ENCODE results near the gene DIDO1. TPM values are rescaled to one million over a fixed set of nuclear protein-coding genes. Genes with fewer than 3 reads are reported as not detected.

DIDO1 gene
- total RNA-seq, 2 donors from 2014 or later = 63.8 to 80.4 TPM

DNA sequence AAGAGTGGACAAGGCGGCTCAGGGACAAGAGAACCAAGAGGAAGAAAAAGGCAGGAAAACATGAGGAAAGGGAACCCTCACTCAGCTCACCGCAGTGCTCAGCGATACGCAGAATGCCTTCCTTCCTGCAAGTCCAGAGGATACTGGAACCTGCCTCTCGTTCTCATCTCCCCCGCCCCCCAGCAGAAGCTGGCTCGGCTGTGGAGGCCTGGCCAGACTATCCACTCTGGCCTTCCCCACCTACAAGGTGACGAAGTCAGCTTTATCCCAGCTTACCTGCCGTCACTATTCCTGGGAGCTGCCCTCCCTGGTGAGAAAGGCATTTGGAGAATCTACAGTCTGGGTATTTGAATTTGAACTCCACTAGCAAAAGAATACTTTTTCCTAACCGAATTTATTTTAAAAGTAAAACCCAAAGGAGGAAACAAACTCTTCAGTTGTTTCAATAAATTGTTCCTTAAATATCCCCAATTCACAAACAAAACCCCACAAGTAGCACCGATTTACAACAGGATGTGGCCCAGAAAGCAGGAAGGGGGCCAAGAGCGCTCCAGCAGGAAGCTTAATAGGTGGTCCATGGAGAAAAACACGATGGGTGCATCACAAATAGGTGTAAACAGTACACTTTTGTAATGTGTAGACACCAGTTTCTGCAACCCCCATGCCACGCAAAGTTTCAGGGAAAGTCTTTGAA lies 2.1 kb upstream of the DIDO1 start:
- Histone ChIP-seq H3K9me3 (no peaks in the 10 kb centered on the region), H3K4me1 (ENCODE audit: control insufficient read depth in 1 of 2, low read depth in 2 of 2) (peaks cover 30 to 53% of the 10 kb centered on the region in 2 donors), H3K27me3 (replicated peaks; ENCODE audit: insufficient read depth) (no peaks in the 10 kb centered on the region), H3K27ac (peak overlapping the region; percentile 74 to 82), H3K36me3 (no peaks in the 10 kb centered on the region), H3K4me3 (peak overlapping the region; percentile 84)
- TF ChIP-seq, protein P1, sequence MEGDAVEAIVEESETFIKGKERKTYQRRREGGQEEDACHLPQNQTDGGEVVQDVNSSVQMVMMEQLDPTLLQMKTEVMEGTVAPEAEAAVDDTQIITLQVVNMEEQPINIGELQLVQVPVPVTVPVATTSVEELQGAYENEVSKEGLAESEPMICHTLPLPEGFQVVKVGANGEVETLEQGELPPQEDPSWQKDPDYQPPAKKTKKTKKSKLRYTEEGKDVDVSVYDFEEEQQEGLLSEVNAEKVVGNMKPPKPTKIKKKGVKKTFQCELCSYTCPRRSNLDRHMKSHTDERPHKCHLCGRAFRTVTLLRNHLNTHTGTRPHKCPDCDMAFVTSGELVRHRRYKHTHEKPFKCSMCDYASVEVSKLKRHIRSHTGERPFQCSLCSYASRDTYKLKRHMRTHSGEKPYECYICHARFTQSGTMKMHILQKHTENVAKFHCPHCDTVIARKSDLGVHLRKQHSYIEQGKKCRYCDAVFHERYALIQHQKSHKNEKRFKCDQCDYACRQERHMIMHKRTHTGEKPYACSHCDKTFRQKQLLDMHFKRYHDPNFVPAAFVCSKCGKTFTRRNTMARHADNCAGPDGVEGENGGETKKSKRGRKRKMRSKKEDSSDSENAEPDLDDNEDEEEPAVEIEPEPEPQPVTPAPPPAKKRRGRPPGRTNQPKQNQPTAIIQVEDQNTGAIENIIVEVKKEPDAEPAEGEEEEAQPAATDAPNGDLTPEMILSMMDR (IDR thresholded peaks at IDR 0.05) = no peak
- ATAC-seq (ENCODE audit: insufficient number of reproducible peaks, low FRiP score, low read depth) (no peak), DNase-seq (ENCODE audit: low spot score) (no peak)

- no peak for DNase-seq (ENCODE audit: low spot score)
- no peak for ATAC-seq (ENCODE audit: insufficient number of reproducible peaks, low FRiP score, low read depth)
- H3K9me3 ChIP-seq = no peaks in the 10 kb centered on the region
- TF ChIP-seq, protein P1 (IDR thresholded peaks at IDR 0.05) = no peak
- H3K36me3 ChIP-seq = no peaks in the 10 kb centered on the region
- peaks cover 42 to 65% of the 10 kb centered on the region in 2 donors for H3K4me1 ChIP-seq (ENCODE audit: control insufficient read depth in 1 of 2, low read depth in 2 of 2)
- H3K27me3 ChIP-seq (replicated peaks; ENCODE audit: insufficient read depth) = no peaks in the 10 kb centered on the region
- H3K27ac ChIP-seq = peak overlapping the region; percentile 96
- peak overlapping the region; percentile 97 for H3K4me3 ChIP-seq
These were observed 912 bp upstream of the DIDO1 start for GRCh38 chr20:62927128-62927705.

- Histone ChIP-seq H3K36me3 (no peaks in the 10 kb centered on the region), H3K27ac (peak overlapping the region; percentile 96), H3K4me3 (peak overlapping the region; percentile 97), H3K27me3 (replicated peaks; ENCODE audit: insufficient read depth) (no peaks in the 10 kb centered on the region), H3K4me1 (ENCODE audit: control insufficient read depth in 1 of 2, low read depth in 2 of 2) (peaks cover 53 to 78% of the 10 kb centered on the region in 2 donors), H3K9me3 (no peaks in the 10 kb centered on the region)
- DNase-seq (ENCODE audit: low spot score) (no peak), ATAC-seq (ENCODE audit: insufficient number of reproducible peaks, low FRiP score, low read depth) (no peak)
- TF ChIP-seq, protein P1 (IDR thresholded peaks at IDR 0.05) = no peak
These were observed 681 bp downstream of the DIDO1 start for GRCh38 chr20:62925420-62926228.

DNA sequence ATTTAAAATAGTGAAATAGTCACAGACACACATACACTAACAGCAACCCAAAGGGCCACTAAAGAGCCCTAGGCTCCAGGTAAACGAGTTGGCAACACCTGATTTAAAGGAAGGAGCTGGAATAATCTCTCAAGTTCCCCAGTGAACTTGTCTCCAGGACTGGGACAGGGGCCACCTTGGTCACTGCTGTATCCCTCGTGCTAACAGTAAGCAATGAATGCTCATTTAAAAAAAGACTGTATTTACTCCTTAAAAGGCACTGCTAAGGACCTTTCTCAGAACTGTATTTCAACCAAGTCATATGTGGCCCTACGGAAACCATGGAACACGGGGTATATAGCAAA lies 1.3 kb downstream of the DIDO1 start:
- Histone ChIP-seq H3K4me1 (ENCODE audit: control insufficient read depth in 1 of 2, low read depth in 2 of 2) (peaks cover 57 to 81% of the 10 kb centered on the region in 2 donors), H3K36me3 (no peaks in the 10 kb centered on the region), H3K9me3 (no peaks in the 10 kb centered on the region), H3K27me3 (replicated peaks; ENCODE audit: insufficient read depth) (no peaks in the 10 kb centered on the region), H3K4me3 (peak overlapping the region; percentile 97), H3K27ac (peak overlapping the region; percentile 96)
- DNase-seq (ENCODE audit: low spot score) = no peak
- TF ChIP-seq, protein P1 (IDR thresholded peaks at IDR 0.05) = no peak
- ATAC-seq (ENCODE audit: insufficient number of reproducible peaks, low FRiP score, low read depth) = no peak

GRCh38 chr20:62924442-62925075 lies 1.7 kb downstream of the DIDO1 start:
- DNase-seq (ENCODE audit: low spot score) = no peak
- no peak for ATAC-seq (ENCODE audit: insufficient number of reproducible peaks, low FRiP score, low read depth)
- H3K27ac ChIP-seq = peak overlapping the region; percentile 96
- H3K4me1 ChIP-seq (ENCODE audit: control insufficient read depth in 1 of 2, low read depth in 2 of 2) = peaks cover 62 to 81% of the 10 kb centered on the region in 2 donors
- no peaks in the 10 kb centered on the region for H3K9me3 ChIP-seq
- no peaks in the 10 kb centered on the region for H3K27me3 ChIP-seq (replicated peaks; ENCODE audit: insufficient read depth)
- peak overlapping the region; percentile 97 for H3K4me3 ChIP-seq
- no peaks in the 10 kb centered on the region for H3K36me3 ChIP-seq
- TF ChIP-seq, protein P1 (IDR thresholded peaks at IDR 0.05) = no peak

All from thoracic aorta (tissue), 2 donors.